Upper lobe of right lung (tissue), 1 donor: ENCODE results near the gene SEC14L2. TPM values are rescaled to one million over a fixed set of nuclear protein-coding genes. Genes with fewer than 3 reads are reported as not detected.

ENCODE experiments used
- ATAC-seq: fragments of 200-7000 bp; cut with Tn5 transposase; one replicate; pipeline ENCODE4 v1.9.1; 2020; ENCODE audit warnings: mild to moderate bottlenecking, moderate library complexity
- DNase-seq: peaks from one replicate; pipeline ENCODE4 v3.0.0-alpha.2; 2020
- H3K27ac ChIP-seq: fragments of 200-600 bp; one replicate; pipeline ENCODE4 v1.8.0; 2022
- H3K27me3 ChIP-seq: fragments of 200-600 bp; one replicate; pipeline ENCODE4 v1.8.0; 2022; ENCODE audit warnings: mild to moderate bottlenecking
- H3K36me3 ChIP-seq: fragments of 200-600 bp; one replicate; pipeline ENCODE4 v1.8.0; 2022
- H3K4me1 ChIP-seq: fragments of 200-600 bp; one replicate; pipeline ENCODE4 v1.8.0; 2022
- H3K4me3 ChIP-seq: fragments of 200-600 bp; one replicate; pipeline ENCODE4 v1.8.0; 2022; ENCODE audit warnings: mild to moderate bottlenecking
- H3K9me3 ChIP-seq: fragments of 200-600 bp; one replicate; pipeline ENCODE4 v1.8.0; 2022
- CTCF ChIP-seq: fragments of 200-600 bp; IDR thresholded peaks from one replicate; pipeline ENCODE4 v1.8.0; 2022; ENCODE audit warnings: antibody characterized with exemption
- intact Hi-C: fragments of 100-400 bp; cut with DNase I; formaldehyde crosslinking; loops from one replicate; pipeline ENCODE4 v1.11.0; 2022
- total RNA-seq: library from RNA; stranded (reverse); fragmentation: NEBNext Ultra II Directional; extraction: Animal tissue kit (Norgen Biotek cat#: 25700); gene quantifications from one replicate; pipeline ENCODE4 v1.2.1, GENCODE V29; 2021
- donor health status: DM: no; HTN: yes; CAD: no; lungs with severe emphysema.

The SEC14L2 gene
- total RNA-seq, 1 donor from 2014 or later, result 7.1 TPM

- Histone ChIP-seq H3K36me3 (peaks cover 35% of the 10 kb centered on the region), H3K27ac (no peak overlapping the region), H3K4me1 (peaks cover 35% of the 10 kb centered on the region), H3K9me3 (no peaks in the 10 kb centered on the region), H3K4me3 (peak overlapping the region; percentile 99), H3K27me3 (no peaks in the 10 kb centered on the region)
- intact Hi-C loops, result no loop called here
- TF ChIP-seq CTCF, result no peak
- ATAC-seq, result no peak
- DNase-seq, result no peak
Measured at GRCh38 chr22:30354644-30355043, 42.2 kb upstream of the SEC14L2 start.

- Histone ChIP-seq H3K4me3 (peak within 1 kb of the TSS; percentile 99), H3K4me1 (peaks cover 32% of the 10 kb centered on the region), H3K36me3 (peaks cover 15% of the 10 kb centered on the region), H3K9me3 (no peaks in the 10 kb centered on the region), H3K27ac (peak within 1 kb of the TSS; percentile 100), H3K27me3 (no peaks in the 10 kb centered on the region)
- no peak for TF ChIP-seq CTCF
- ATAC-seq (peak; percentile 98), DNase-seq (peak; percentile 96)
- intact Hi-C loops, result no loop called here
Measured at GRCh38 chr22:30356449-30357235, 40.2 kb upstream of the SEC14L2 start, which contains the start of the genes CCDC157 and SF3A1. CCDC157 (plus strand) TSS chr22:30357007; CDS start chr22:30366001, 8,994 bp downstream. SF3A1 (minus strand) TSS chr22:30356894; CDS start chr22:30356792, 102 bp downstream.

GRCh38 chr22:30357236-30357570 is 39.6 kb upstream of the SEC14L2 start:
- Histone ChIP-seq H3K4me3 (peak overlapping the region; percentile 99), H3K36me3 (peaks cover 9% of the 10 kb centered on the region), H3K9me3 (no peaks in the 10 kb centered on the region), H3K4me1 (peaks cover 32% of the 10 kb centered on the region), H3K27ac (peak overlapping the region; percentile 100), H3K27me3 (no peaks in the 10 kb centered on the region)
- intact Hi-C loops, result no loop called here
- DNase-seq, result no peak
- TF ChIP-seq CTCF, result no peak
- ATAC-seq, result no peak

GRCh38 chr22:30357650-30358215 is 39.1 kb upstream of the SEC14L2 start:
- no peaks in the 10 kb centered on the region for H3K9me3 ChIP-seq
- intact Hi-C loops, result no loop called here
- no peak overlapping the region for H3K27ac ChIP-seq
- H3K27me3 ChIP-seq, result no peaks in the 10 kb centered on the region
- peak overlapping the region; percentile 99 for H3K4me3 ChIP-seq
- H3K36me3 ChIP-seq, result peaks cover 4% of the 10 kb centered on the region
- DNase-seq, result no peak
- no peak for ATAC-seq
- no peak for TF ChIP-seq CTCF
- H3K4me1 ChIP-seq, result peaks cover 30% of the 10 kb centered on the region

GRCh38 chr22:30358541-30358940 is 38.3 kb upstream of the SEC14L2 start:
- Histone ChIP-seq H3K4me3 (no peak overlapping the region), H3K27me3 (no peaks in the 10 kb centered on the region), H3K36me3 (no peaks in the 10 kb centered on the region), H3K4me1 (peaks cover 27% of the 10 kb centered on the region), H3K27ac (no peak overlapping the region), H3K9me3 (no peaks in the 10 kb centered on the region)
- no peak for DNase-seq
- no peak for TF ChIP-seq CTCF
- intact Hi-C loops, result no loop called here
- no peak for ATAC-seq
